GM23338 (cell line): ENCODE results near the gene OR52D1. TPM values are rescaled to one million over a fixed set of nuclear protein-coding genes. Genes with fewer than 3 reads are reported as not detected.
A peak's percentile ranks its signal among the peaks of the same experiment; 100 is the strongest.

Experiments used
- ATAC-seq: fragments of 200-7000 bp; cut with Tn5 transposase; 3 replicates; pipeline ENCODE4 v1.9.1; 2020
- DNase-seq: peaks from one replicate; pipeline ENCODE4 v3.0.0-alpha.2; 2015; ENCODE audit warnings: low spot score
- H2AFZ ChIP-seq: fragments of 200-600 bp; sonication (generic); 2 replicates; pipeline ENCODE4 v1.8.0; 2016; ENCODE audit warnings: antibody characterized with exemption, mild to moderate bottlenecking, moderate library complexity
- H3F3A ChIP-seq: fragments of 200-600 bp; sonication (generic); replicated peaks from 2 replicates; pipeline ENCODE4 v1.8.0; 2017; ENCODE audit warnings: antibody characterized with exemption, mixed run types, low read depth
- H3K27ac ChIP-seq: fragments of 200-600 bp; sonication (generic); 2 replicates; pipeline ENCODE4 v1.6.1; 2016; ENCODE audit warnings: low read depth
- H3K27me3 ChIP-seq: fragments of 200-600 bp; sonication (generic); 2 replicates; pipeline ENCODE4 v1.8.0; 2016; ENCODE audit warnings: mild to moderate bottlenecking, mixed run types, moderate library complexity; ENCODE audit not compliant: insufficient read depth
- H3K36me3 ChIP-seq: fragments of 200-600 bp; sonication (generic); 2 replicates; pipeline ENCODE4 v1.8.0; 2016; ENCODE audit warnings: mild to moderate bottlenecking; ENCODE audit not compliant: insufficient read depth
- H3K4me1 ChIP-seq: fragments of 200-600 bp; sonication (generic); 2 replicates; pipeline ENCODE4 v1.8.0; 2016; ENCODE audit warnings: mild to moderate bottlenecking, moderate library complexity; ENCODE audit not compliant: insufficient read depth
- H3K4me2 ChIP-seq: fragments of 200-600 bp; sonication (generic); 2 replicates; pipeline ENCODE4 v1.7.1; 2017; ENCODE audit warnings: mixed run types
- H3K4me3 ChIP-seq: fragments of 200-600 bp; sonication (generic); 2 replicates; pipeline ENCODE4 v1.6.1; 2016; ENCODE audit warnings: mixed run types
- H3K79me2 ChIP-seq: fragments of 200-600 bp; sonication (generic); replicated peaks from 2 replicates; pipeline ENCODE4 v1.8.0; 2017; ENCODE audit warnings: mild to moderate bottlenecking; ENCODE audit not compliant: insufficient read depth
- H3K9me2 ChIP-seq: fragments of 200-600 bp; sonication (generic); 2 replicates; pipeline ENCODE4 v1.8.0; 2017; ENCODE audit not compliant: insufficient read depth
- H4K20me1 ChIP-seq: fragments of 200-600 bp; sonication (generic); replicated peaks from 2 replicates; pipeline ENCODE4 v1.8.0; 2017; ENCODE audit warnings: mild to moderate bottlenecking; ENCODE audit not compliant: insufficient read depth
- H3K27ac Mint-ChIP-seq: 2 replicates; pipeline ENCODE4 v1.8.0; 2020; ENCODE audit warnings: inconsistent platforms, mild to moderate bottlenecking, moderate library complexity, mixed read lengths
- H3K27me3 Mint-ChIP-seq: 3 replicates; pipeline ENCODE4 v1.8.0; 2022; ENCODE audit warnings: low read depth, mild to moderate bottlenecking, moderate library complexity, mixed read lengths, inconsistent platforms; ENCODE audit not compliant: insufficient read depth, poor library complexity
- H3K36me3 Mint-ChIP-seq: 3 replicates; pipeline ENCODE4 v1.8.0; 2021; ENCODE audit warnings: low read depth, mild to moderate bottlenecking, inconsistent platforms, moderate library complexity, mixed read lengths
- H3K4me1 Mint-ChIP-seq: 3 replicates; pipeline ENCODE4 v1.8.0; 2020; ENCODE audit warnings: mild to moderate bottlenecking, inconsistent platforms, mixed read lengths
- H3K4me3 Mint-ChIP-seq: 3 replicates; pipeline ENCODE4 v1.8.0; 2021; ENCODE audit warnings: moderate library complexity, mild to moderate bottlenecking, inconsistent platforms, mixed read lengths
- H3K9me3 Mint-ChIP-seq: 3 replicates; pipeline ENCODE4 v1.8.0; 2020; ENCODE audit warnings: moderate library complexity, mild to moderate bottlenecking, inconsistent platforms, mixed read lengths
- CREB1 ChIP-seq: fragments of 250-450 bp; sonication (Bioruptor Pico); IDR thresholded peaks from 2 replicates; pipeline ENCODE4 v1.5.0; 2020; ENCODE audit warnings: low read depth, mild to moderate bottlenecking, moderate library complexity
- CTCF ChIP-seq, 2 experiments: fragments of 200-600 bp in 1 of 2; sonication (generic) in 1 of 2; conservative IDR thresholded peaks; 2 replicates each; pipeline versions ENCODE4 v1.5.1 to v1.6.1; 2016 to 2017; ENCODE audit warnings: antibody characterized with exemption in 2 of 2, low read depth in 2 of 2, mild to moderate bottlenecking in 2 of 2, moderate library complexity in 1 of 2
- EZH2phosphoT487 ChIP-seq: fragments of 200-600 bp; sonication (generic); IDR thresholded peaks from one replicate; pipeline ENCODE4 v1.8.1; 2018; ENCODE audit warnings: antibody characterized with exemption; ENCODE audit not compliant: unreplicated experiment
- JUNB ChIP-seq: IDR thresholded peaks from one replicate; pipeline ENCODE4 v1.6.1; 2016; ENCODE audit warnings: antibody characterized with exemption; ENCODE audit not compliant: unreplicated experiment
- NANOG ChIP-seq: IDR thresholded peaks from 2 replicates; pipeline ENCODE4 v1.6.1; 2016; ENCODE audit warnings: antibody characterized with exemption, borderline replicate concordance
- POLR2AphosphoS5 ChIP-seq: IDR thresholded peaks from 2 replicates; pipeline ENCODE4 v1.6.1; 2016; ENCODE audit warnings: antibody characterized with exemption, low read depth
- ZNF331 ChIP-seq: fragments of 250-450 bp; sonication (Bioruptor Pico); IDR thresholded peaks from 2 replicates; pipeline ENCODE4 v1.5.0; 2020; ENCODE audit warnings: low read depth, mild to moderate bottlenecking, moderate library complexity
- ZNF462 ChIP-seq: fragments of 250-450 bp; sonication (Bioruptor Pico); IDR thresholded peaks from 2 replicates; pipeline ENCODE4 v1.5.0; 2020; ENCODE audit warnings: mild to moderate bottlenecking, moderate library complexity
- polyA plus RNA-seq: library from polyadenylated mRNA; unstranded; fragments of >200 nt; fragmentation: Nextera tagmentation; extraction: Ambion mirVana; gene quantifications from 2 replicates; pipeline ENCODE4 v1.2.1, GENCODE V29; 2016
- total RNA-seq: library from RNA; depleted of rRNA; stranded (reverse); fragments of >200 nt; shearing (Covaris generic); gene quantifications from 2 replicates; pipeline ENCODE4 v1.2.3, GENCODE V29; 2014
- TF ChIP-seq, protein P1 (sequence below): IDR thresholded peaks from 2 replicates; pipeline ENCODE4 v1.6.1; 2016; ENCODE audit warnings: antibody characterized with exemption

Gene OR52D1
- total and polyA plus RNA-seq, 2 experiments from 2014 or later, result not detected

DNA sequence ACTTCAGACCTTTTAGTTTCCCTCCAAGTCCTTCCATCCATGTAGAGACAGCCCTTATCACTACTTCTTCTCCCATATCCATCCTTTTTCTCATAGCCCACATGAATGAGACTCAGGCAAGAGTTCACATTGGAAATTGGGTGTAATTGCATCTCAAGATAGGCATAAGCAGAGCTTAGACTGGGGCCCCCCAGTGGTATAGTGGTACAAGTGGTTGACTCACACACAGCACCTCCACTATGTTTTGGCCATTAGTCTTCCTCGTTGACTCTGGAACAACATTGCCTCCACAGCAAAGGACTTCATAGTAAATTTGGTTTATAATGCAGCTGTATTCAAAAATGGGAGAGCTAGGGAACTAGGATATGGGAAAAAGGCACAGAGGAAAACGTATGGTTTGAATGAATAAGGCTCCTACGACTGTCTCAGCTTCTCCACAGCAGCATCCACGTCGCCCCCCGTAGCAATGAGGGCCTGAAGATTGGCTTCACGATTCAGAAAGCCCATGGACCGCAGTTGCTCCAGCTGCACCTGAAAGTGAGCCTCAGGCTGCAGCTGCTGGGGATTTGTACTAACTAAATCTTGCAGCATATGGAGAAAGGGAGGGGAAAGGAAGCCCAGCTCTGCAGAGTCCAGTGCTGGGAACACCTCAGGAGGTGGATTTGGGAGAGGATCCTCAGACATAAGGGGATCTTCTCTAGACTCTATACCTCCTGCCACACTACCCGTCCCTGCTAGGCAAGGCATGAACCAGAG, 18.9 kb downstream of the OR52D1 start:
- Histone ChIP-seq H3K36me3 (no peaks in the 10 kb centered on the region), H2AFZ (no peak overlapping the region), H4K20me1 (no peaks in the 10 kb centered on the region), H3K4me3 (no peak overlapping the region), H3K27me3 (no peaks in the 10 kb centered on the region), H3K4me2 (no peak overlapping the region), H3K79me2 (no peaks in the 10 kb centered on the region), H3F3A (no peaks in the 10 kb centered on the region), H3K4me1 (no peaks in the 10 kb centered on the region), H3K9me2 (no peaks in the 10 kb centered on the region; the same call in 1 of the 2 replicates), H3K27ac (no peak overlapping the region)
- peak; percentile 15 for DNase-seq
- no peak for ATAC-seq
- Mint-ChIP-seq H3K4me3 (no peak overlapping the region), H3K36me3 (no peaks in the 10 kb centered on the region), H3K9me3 (no peaks in the 10 kb centered on the region), H3K27ac (no peak overlapping the region), H3K4me1 (no peaks in the 10 kb centered on the region), H3K27me3 (peaks cover 8% of the 10 kb centered on the region)
- TF ChIP-seq CTCF (conservative IDR thresholded peaks at IDR 0.05; ENCODE audit: low read depth in 2 of 2), result peak in 1 of 2 experiments; percentile 21; a peak in 2 of 4 replicates
- TF ChIP-seq, protein P1, sequence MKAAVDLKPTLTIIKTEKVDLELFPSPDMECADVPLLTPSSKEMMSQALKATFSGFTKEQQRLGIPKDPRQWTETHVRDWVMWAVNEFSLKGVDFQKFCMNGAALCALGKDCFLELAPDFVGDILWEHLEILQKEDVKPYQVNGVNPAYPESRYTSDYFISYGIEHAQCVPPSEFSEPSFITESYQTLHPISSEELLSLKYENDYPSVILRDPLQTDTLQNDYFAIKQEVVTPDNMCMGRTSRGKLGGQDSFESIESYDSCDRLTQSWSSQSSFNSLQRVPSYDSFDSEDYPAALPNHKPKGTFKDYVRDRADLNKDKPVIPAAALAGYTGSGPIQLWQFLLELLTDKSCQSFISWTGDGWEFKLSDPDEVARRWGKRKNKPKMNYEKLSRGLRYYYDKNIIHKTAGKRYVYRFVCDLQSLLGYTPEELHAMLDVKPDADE, result no peak
- TF ChIP-seq JUNB, result no peak
- no peak for TF ChIP-seq ZNF331 (CRISPR knock-in tag)
- no peak for TF ChIP-seq CREB1 (CRISPR knock-in tag)
- TF ChIP-seq NANOG, result no peak

DNA sequence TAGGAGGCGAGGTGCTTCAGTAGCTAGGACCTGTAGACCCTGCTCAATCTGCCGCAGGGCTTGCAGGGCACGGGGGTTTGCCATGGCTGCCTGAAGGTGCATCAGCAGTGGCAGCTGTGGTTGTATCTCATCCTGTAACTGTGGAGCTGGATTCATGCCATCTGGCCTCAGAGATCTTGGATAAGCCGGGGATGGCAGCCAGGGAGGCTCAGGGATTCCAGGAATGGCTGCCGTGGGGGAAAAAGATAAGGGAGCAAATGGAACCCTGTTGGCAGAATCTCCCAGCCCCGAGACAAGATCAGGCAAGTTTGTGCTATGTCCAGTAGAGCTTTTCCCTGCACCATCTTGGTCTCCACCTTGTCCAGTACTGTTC, 19.4 kb downstream of the OR52D1 start:
- TF ChIP-seq EZH2phosphoT487 (no peak), POLR2AphosphoS5 (no peak), JUNB (no peak), ZNF462 (CRISPR knock-in tag) (no peak), ZNF331 (CRISPR knock-in tag) (no peak)
- TF ChIP-seq, protein P1, result no peak
- DNase-seq (no peak), ATAC-seq (no peak)
- Histone ChIP-seq H3K9me2 (no peaks in the 10 kb centered on the region; the same call in 1 of the 2 replicates), H2AFZ (no peak overlapping the region), H3F3A (no peaks in the 10 kb centered on the region), H3K4me2 (no peak overlapping the region), H4K20me1 (no peaks in the 10 kb centered on the region), H3K27ac (no peak overlapping the region), H3K4me3 (no peak overlapping the region), H3K27me3 (no peaks in the 10 kb centered on the region), H3K79me2 (no peaks in the 10 kb centered on the region), H3K36me3 (no peaks in the 10 kb centered on the region), H3K4me1 (no peaks in the 10 kb centered on the region)
- H3K27me3 Mint-ChIP-seq, result peaks cover 8% of the 10 kb centered on the region
- H3K4me3 Mint-ChIP-seq, result no peak overlapping the region
- peaks cover under 1% of the 10 kb centered on the region; the same call in 2 of the 3 replicates for H3K4me1 Mint-ChIP-seq
- no peak overlapping the region for H3K27ac Mint-ChIP-seq
- H3K36me3 Mint-ChIP-seq, result no peaks in the 10 kb centered on the region
- H3K9me3 Mint-ChIP-seq, result no peaks in the 10 kb centered on the region
